ENCODE results near the gene BAD.
A peak's percentile ranks its signal among the peaks of the same experiment; 100 is the strongest.
"Not testable (repeated sequence)": the region's sequence is repeated elsewhere in the genome, so short reads cannot be mapped to it uniquely, and the experiment has no call there.

Gene BAD

DNA sequence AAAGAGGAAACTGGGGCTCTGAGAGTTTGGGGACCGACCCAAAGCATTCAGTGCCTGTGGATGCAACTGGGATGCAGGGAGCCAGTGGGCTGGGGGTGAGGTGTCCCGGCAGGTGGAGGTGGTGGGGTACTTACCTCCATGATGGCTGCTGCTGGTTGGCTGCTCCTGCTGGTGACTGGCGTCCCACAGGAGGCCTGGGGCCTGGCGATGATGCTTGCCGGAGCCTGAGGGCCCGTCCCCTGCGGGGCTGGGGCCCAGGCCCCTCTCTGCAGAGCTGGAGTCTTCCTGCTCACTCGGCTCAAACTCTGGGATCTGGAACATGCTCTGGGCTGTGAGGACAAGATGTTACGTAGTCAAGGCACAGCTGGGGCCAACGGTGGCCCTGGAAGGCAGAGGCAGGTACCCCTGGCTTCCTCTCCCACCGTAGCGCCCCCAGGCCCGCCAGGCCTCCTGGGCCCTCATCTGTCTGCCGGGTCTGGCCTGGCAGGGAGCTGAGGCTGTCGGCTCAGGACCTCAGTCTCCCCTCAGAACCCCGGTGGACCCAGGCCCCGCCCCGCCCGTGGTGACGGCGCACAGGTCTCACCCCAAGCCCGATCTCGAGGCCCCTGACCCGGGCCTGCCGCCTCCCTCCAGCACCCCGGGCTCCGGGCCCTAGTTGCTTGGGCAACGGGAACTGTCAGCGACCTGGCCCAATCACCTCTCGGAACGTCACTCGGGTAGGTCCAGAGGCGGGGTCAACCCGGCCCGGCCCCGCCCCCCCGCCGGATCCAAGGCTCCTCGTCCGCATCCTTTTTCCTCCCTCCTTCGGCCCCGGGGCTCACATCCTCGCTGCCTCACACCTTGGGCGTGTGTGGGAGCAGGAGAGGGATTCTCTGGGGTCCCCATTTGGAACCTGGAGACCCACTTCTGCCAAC, at the start of gene BAD:
Gene BAD, minus strand, starts transcription at position 618 of the 914 bp plus-strand sequence. Its CDS starts 297 bp downstream, at position 321.
- DNase-seq (ENCODE audit: low read depth, low spot score): peak; percentile 97

DNA sequence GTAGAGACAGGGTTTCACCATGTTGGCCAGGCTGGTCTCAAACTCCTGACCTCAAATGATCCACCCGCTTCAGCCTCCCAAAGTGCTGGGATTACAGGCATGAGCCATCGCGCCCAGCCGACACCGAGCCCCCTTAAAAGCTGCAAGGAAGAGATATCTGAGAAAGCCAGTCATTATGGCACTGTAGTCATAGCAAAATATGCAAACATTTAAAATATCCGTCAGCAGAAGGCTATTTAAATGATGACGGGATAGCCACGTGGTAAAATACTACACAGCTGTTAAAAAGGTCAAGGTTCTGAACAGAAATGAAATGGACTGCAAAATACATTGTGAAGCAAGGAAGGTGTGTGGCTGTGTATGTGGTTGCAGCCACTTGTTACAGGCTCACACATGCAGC, 49.1 kb upstream of the BAD start:
- no peak for DNase-seq (ENCODE audit: low read depth, low spot score)

DNA sequence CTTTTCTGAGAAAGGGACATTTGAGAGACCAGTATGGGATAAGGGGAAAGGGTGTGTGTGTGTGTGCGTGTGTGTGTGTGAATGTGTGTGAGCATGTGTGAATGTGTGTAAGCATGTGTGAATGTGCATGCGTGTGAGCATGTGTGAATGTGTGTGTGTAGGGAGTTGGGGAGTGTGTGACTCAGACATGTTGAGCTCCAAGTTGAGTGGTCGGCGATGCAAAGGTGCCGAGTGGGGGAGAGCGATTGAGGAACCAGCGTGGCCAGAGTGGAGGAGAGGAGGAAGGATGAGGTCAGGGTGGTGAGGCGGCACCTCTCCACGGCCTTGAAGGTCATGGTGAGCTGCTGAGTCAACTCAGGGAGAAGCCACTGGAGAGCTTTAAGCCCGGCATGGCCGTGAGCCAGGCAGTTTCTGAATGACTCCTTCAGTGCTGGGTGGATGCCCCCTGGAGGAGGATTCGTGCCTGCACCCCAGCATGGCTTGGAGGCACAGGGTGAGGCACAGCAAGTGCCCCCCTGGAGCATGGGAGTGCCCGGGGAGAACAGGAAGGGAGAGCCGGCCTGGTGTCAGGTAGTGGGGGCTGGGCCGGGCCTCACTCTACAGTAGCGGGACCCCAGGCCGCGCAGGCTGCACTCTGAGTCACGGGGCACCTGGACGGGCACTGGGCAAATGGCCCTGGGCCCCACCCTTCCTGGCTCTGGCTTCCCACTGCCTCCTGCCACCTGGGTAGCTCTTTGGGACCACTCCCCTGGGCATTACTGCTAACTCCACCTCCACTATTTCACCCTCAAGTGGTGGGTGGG, 47.3 kb upstream of the BAD start:
- DNase-seq (ENCODE audit: low read depth, low spot score): peak; percentile 53

DNA sequence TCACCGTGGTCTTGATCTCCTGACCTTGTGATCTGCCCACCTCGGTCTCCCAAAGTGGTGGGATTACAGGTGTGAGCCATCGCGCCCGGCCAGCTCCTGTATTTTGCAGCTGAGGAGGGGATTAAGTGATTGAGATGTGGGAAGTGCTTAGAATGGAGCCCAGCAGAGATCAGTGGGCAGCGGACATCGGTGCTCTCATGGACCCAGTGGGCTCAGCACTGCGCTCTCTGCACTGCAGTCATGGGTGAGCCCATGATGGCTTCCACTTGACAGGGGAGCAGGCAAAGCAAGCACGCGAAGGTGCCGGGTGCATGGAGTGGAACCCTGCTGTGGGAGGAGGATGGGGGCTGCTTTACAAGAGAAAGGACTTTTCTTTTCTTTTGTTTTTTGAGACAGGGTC, 46.4 kb upstream of the BAD start:
- DNase-seq (ENCODE audit: low read depth, low spot score): no peak

DNA sequence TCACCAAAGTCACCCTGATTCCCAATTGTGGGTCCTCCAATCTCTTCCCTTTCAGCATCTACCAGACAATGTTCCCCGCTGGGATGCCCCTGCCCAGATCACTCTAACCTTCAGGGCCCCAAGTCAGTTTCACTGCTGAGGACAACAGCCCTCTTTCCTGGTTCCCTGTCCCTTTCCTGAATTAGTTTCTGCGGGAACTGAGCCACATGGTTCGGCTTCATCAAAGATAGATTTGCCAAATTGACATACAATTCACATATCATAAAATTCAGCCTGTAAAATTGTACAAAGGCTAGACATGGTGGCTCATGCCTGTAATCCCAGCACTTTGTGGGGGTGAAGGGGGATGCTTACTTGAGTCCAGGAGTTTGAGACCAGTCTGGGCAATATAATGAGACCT, 43.5 kb upstream of the BAD start:
- no peak for DNase-seq (ENCODE audit: low read depth, low spot score)

DNA sequence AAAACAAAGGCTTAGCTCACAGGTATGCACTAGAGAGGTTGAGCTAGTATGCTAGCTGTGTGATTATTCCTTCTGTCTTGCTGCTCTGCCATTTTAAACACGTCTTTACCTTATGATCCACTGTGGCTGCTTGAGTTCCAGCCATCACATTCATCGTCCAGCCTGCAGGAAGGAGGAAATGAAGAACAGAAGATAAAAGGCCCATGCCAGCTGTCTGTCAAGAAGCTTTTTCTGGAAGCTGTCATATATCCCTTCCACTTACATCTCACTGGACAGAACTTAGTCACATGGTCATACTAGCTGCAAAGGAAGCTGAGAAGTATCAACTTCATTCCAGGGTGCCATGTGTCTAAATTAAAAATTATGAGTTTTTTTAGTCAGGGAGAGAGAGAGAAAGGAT, 42.9 kb upstream of the BAD start:
- DNase-seq (ENCODE audit: low read depth, low spot score): no peak

DNA sequence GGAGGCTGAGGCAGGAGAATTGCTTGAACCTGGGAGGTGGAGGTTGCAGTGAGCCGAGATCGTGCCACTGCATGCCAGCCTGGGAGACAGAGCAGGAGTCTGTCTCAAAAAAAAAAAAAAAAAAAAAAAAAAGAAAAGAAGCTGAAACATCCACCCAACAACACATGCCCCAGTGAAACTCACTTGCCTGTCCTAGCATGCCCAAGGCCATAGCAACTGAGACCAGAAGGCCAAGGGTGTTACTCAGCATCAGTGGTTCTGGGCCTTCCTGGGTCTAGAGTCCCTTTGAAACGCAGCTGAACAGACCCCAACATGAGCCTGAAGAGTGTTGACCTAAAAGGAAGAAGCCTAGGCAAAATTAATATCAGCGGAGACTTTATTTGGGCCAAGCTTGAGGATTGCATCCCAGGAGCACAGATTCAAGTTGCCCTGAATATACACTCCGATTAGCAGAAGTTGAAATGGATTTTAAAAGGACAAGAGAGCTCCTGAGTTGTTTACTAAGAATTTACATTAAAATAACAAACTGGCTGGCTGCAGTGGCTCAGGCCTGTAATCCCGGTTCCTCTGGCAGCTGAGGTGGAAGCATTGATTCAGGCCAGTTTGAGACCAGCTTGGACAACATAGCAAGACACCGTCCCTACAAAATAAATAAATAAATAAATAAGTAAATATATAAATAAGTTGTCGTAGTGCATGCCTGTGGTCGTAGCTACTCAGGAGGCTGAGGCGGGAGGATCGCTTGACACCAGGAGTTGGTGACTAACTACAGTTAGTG, 40.4 kb upstream of the BAD start:
- no peak for DNase-seq (ENCODE audit: low read depth, low spot score)

DNA sequence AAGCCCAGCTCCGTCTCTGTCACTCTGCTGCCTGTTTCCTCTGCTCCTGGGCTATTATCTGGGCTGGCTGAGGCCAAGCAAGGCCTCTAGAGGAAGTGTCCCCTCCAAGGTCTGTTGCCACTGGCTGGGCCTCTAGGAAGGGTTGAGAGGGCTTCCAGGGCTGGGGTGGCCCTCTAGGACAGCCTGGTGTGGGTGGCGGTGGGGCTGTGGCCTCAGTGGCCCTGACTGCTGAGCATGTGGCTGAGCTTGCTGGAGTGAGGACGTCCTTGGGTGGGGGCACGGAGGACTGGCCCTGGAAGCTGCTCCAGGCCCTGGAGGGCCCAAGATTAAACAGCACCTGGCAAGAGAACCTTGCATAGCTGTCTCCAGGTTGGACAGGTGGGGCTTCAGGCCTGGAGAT, 39.5 kb upstream of the BAD start:
- DNase-seq (ENCODE audit: low read depth, low spot score): not testable (repeated sequence)

DNA sequence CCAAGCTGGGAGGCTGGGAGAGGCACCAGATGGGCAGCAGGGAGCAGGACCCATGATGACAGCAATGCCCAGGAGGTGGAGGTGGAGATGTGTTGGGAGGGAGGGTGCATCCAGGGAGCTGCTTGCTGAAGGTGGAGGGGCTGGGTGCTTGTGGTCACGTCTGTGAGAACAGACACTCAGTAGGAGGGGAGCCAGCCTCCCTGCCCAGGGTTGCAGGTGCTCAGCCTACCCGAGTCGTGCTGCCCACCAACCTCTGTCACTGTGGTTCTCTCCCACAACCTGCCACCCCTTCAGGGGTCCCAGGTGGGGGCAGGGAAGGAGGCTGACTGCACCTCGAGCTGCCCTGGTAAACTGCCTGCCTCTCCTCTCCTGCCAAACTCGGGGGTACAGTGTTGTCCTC, 38.9 kb upstream of the BAD start:
- no peak for DNase-seq (ENCODE audit: low read depth, low spot score)

DNA sequence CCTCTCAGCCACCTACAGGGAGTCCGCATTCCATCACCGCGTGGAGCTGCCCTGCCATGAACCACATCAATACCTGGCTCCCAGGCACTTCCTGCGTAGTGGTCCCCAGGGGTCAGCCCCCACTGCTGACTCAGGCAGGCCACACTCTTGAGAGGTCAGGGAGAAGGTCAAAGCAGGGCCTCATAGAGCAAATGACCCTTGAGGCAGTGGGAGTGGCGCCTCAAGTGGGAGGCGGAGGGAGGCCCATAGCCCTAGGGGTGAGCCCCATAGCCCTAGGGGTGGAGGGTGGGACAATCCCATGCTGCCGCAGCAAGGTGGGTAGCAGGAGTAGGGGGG, 38.4 kb upstream of the BAD start:
- DNase-seq (ENCODE audit: low read depth, low spot score): no peak

DNA sequence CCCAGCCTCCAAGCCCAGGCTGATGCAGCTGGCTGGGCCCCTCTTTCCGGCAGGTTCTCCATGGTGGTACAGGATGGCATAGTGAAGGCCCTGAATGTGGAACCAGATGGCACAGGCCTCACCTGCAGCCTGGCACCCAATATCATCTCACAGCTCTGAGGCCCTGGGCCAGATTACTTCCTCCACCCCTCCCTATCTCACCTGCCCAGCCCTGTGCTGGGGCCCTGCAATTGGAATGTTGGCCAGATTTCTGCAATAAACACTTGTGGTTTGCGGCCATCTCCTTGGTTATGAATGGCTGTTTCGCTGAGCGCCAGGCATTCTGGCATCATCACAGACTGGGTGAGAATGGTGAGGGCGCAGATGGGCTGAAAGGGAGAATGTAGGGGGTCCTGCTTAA, 37.1 kb upstream of the BAD start:
- DNase-seq (ENCODE audit: low read depth, low spot score): no peak

DNA sequence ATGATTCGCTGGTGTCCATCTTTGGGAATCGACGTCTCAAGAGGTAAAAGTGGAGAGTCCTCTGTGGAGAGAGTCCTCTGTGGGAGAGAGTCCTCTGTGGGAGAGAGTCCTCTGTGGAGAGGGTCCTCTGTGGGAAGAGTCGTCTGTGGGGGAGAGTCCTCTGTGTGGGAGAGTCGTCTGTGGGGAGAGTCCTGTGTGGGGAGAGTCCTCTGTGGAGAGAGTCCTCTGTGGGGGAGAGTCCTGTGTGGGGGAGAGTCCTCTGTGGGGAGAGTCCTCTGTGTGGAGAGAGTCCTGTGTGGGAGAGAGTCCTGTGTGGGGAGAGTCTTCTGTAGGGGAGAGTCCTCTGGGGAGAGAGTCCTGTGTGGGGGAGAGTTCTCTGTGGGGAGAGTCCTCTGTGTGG, 36.6 kb upstream of the BAD start:
- no peak for DNase-seq (ENCODE audit: low read depth, low spot score)

DNA sequence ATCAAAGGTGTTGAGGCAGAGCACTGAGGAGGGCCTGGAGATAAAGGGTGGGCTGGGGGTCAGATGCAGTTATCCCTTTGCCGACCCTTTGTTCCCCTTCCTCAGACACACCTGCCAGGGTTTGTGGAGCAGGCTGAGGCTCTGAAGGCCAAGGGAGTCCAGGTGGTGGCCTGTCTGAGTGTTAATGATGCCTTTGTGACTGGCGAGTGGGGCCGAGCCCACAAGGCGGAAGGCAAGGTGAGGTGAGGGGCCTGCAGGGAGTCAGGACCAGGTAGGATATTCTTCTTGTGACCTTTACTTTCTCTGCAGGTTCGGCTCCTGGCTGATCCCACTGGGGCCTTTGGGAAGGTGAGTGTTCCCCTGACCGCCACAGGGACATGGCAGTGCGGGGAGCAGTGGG, 36.1 kb upstream of the BAD start:
- no peak for DNase-seq (ENCODE audit: low read depth, low spot score)

DNA sequence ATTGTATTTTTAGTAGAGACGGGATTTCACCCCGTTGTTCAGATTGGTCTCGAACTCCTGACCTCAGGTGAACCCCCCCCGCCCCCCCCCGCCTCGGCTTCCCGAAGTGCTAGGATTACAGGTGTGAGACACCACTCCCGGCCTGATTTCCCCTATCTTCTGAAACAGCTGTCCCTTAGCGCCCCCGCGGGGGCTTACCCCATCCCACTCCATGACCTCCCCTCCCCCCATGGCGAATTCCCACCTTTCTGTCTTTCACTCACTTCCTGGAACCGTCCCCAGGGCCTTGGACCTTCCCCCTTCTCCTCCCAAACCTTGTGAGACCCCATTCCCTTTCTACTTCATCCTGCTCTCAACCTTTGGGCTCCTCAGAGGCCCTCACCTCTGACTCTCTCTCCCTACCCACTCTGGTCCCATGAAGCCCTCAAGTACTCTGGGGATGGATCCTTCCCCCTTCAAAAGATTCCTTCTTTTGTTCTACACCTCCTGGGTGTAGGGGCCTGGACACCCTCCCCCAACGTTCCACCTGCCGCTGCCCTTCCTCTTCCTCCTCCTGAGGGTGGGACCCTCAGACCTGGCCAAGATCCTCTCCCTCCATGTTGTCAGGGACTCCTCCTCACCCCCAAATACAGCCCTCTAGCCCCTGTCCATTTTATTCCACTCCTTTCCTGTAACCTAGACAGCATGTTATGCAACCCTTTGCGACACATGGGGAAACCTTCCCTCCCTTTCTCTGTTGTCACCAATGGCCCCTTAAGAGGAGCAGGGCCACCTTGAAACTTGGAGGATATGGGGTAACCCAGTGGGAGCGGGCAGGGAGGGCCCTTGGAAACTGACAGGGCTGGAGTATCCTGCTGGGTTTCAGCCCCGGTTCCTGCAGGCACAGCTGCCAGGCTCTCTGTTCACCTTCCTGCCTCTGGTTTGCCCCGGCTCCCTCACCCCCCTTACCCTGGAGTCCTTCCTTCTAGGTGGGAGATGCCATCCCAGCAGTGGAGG, 34.6 kb upstream of the BAD start:
- DNase-seq (ENCODE audit: low read depth, low spot score): no peak

DNA sequence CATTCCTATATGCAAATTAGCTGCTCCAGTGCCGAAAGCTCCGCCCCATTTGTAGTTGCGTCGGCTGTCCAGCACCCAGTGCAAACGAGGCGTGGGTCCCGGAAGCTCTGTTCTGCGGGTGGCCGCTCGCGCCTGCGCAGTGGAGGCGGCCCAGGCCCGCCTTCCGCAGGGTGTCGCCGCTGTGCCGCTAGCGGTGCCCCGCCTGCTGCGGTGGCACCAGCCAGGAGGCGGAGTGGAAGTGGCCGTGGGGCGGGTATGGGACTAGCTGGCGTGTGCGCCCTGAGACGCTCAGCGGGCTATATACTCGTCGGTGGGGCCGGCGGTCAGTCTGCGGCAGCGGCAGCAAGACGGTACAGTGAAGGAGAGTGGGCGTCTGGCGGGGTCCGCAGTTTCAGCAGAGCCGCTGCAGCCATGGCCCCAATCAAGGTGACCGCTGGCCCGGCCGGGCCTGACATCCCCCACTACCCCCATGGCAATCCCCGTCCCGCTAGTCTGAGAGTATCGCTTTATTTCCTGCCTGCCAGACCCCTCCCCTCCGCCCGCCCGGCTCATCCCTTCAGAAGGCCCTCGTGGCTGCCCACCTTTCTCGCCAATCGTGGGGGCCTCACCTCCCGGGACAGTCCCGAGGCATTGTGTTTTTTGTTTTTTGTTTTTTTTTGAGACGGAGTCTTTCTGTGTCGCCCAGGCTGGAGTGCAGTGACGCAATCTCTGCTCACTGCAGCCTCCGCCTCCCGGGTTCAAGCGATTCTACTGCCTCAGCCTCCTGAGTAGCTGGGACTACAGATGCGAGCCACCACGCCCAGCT, 33.7 kb upstream of the BAD start, which contains the start of gene PRDX5:
Gene PRDX5, plus strand, starts transcription at position 161 of the 805 bp plus-strand sequence. Its CDS starts 95 bp downstream, at position 256.
- peak; percentile 97 for DNase-seq (ENCODE audit: low read depth, low spot score)

DNA sequence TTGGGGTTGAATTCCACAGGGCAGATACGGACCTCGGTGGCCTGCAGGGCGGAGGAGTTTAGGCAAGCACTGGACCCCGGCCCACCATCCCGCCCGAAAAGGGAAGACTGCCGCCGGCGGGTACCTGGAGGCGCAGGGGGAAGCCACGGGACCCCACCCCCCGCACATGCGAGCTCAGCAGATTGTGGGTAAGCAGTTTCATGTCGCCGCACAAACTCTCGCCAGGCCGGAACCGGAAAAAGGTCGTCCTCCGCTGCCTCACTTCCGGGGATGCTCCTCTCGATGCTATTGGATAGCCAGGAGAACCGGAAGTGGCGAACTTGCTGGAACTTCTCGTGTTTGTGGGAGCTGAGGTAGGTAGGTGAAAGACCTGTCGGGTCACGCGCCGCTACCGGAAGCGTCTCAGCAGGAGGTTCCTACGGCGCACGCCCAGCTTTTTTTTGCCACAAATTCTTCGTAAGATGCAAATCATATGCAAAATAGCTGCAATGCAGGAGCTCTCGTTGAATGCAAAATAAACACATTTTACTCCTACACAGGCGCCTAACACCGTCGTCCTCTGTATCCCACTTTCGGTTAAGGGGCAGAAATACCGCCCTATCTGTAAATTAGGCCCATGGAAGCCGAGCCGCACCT, 33.0 kb upstream of the BAD start, which contains the start of gene TRMT112:
Gene TRMT112, minus strand, starts transcription at position 235 of the 636 bp plus-strand sequence. Its CDS starts 33 bp downstream, at position 202.
- DNase-seq (ENCODE audit: low read depth, low spot score): peak; percentile 99

DNA sequence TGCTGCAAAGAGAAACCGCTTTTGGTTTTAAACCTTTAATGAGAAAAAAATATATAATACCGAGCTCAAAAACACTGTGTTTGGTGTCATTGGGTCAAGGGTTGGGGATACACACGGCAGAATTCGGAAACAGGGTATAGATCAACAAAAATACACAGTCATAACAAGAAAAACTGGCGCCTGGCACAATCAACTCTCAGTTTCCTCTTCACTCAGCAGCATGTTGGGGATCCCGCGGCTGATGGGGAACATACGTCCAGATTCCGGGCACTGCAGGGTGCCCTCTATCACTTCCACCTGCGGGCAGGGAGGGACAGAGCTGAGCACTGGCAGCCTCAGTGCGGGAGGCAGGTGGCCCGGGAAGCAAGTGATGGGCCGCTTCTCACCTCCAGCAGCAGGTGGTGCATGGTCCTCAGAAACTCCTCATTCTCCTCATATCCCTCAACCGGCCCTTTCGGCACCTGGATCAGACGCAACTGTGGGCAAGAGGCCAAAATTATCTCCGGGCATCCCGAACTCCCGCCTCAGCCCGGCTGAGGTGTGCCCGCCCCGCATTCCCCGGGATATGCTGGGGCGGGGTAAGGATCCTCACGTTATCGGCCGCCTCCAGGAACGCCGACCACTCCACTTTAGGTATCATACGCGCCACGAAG, 32.3 kb upstream of the BAD start:
- DNase-seq (ENCODE audit: low read depth, low spot score): peak; percentile 72

DNA sequence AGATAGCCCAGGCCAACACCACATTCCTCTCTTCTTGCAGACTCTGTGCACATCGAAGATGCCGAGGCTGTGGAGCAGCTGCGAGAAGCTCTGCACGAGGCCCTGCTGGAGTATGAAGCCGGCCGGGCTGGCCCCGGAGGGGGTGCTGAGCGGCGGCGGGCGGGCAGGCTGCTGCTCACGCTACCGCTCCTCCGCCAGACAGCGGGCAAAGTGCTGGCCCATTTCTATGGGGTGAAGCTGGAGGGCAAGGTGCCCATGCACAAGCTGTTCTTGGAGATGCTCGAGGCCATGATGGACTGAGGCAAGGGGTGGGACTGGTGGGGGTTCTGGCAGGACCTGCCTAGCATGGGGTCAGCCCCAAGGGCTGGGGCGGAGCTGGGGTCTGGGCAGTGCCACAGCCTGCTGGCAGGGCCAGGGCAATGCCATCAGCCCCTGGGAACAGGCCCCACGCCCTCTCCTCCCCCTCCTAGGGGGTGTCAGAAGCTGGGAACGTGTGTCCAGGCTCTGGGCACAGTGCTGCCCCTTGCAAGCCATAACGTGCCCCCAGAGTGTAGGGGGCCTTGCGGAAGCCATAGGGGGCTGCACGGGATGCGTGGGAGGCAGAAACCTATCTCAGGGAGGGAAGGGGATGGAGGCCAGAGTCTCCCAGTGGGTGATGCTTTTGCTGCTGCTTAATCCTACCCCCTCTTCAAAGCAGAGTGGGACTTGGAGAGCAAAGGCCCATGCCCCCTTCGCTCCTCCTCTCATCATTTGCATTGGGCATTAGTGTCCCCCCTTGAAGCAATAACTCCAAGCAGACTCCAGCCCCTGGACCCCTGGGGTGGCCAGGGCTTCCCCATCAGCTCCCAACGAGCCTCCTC, 31.4 kb upstream of the BAD start:
- not testable (repeated sequence) for DNase-seq (ENCODE audit: low read depth, low spot score)

Data from ELF-1 (cell line).